IMR-90 (cell line): ENCODE results near the gene CCR9. TPM values are rescaled to one million over a fixed set of nuclear protein-coding genes. Genes with fewer than 3 reads are reported as not detected.

Source experiments
- ATAC-seq: fragments of 200-7000 bp; cut with Tn5 transposase; 2 replicates; pipeline ENCODE4 v1.9.1; 2020; ENCODE audit warnings: low read depth, mild to moderate bottlenecking, moderate library complexity
- BruUV-seq: library from RNA; stranded (reverse); fragments of 400-500 nt; replicated peaks from 2 replicates; lab custom pipeline; 2021; lab: Mats Ljungman, UMichigan
- CTCF ChIA-PET: fragments of 300-600 bp; formaldehyde crosslinking; extraction: SDS; loops from one replicate; lab custom pipeline; 2021; ENCODE audit warnings: antibody characterized with exemption; lab: Yijun Ruan, JAX
- POLR2A ChIA-PET: fragments of 300-600 bp; sonication (Branson Sonifier 250); formaldehyde crosslinking; loops from one replicate; lab custom pipeline; 2022; ENCODE audit warnings: antibody characterized with exemption; ENCODE audit not compliant: unreplicated experiment; lab: Charles Lee
- DNase-seq: peaks from one replicate; pipeline ENCODE4 v3.0.0; 2013
- H2AFZ ChIP-seq: replicated peaks from 2 replicates; pipeline ENCODE3; 2013; ENCODE audit warnings: low read length, mild to moderate bottlenecking; ENCODE audit not compliant: poor library complexity
- H2AK5ac ChIP-seq: 2 replicates; pipeline ENCODE4 v1.6.1; 2013; ENCODE audit warnings: low read depth, low read length, inconsistent platforms
- H2AK9ac ChIP-seq: replicated peaks from 2 replicates; pipeline ENCODE3; 2013; ENCODE audit warnings: mild to moderate bottlenecking, low read depth, low read length, moderate library complexity; ENCODE audit not compliant: poor library complexity
- H2BK120ac ChIP-seq: 2 replicates; pipeline ENCODE4 v1.6.1; 2013; ENCODE audit warnings: low read depth, low read length, inconsistent platforms
- H2BK15ac ChIP-seq: 3 replicates; pipeline ENCODE4 v1.6.1; 2013; ENCODE audit warnings: low read depth, low read length, inconsistent platforms
- H2BK20ac ChIP-seq: 2 replicates; pipeline ENCODE4 v1.6.1; 2013; ENCODE audit warnings: low read depth, mild to moderate bottlenecking, inconsistent platforms, low read length, moderate library complexity
- H2BK5ac ChIP-seq: 2 replicates; pipeline ENCODE4 v1.6.1; 2013; ENCODE audit warnings: mild to moderate bottlenecking, low read depth, low read length, inconsistent platforms; ENCODE audit not compliant: poor library complexity, severe bottlenecking
- H3K14ac ChIP-seq: replicated peaks from 2 replicates; pipeline ENCODE4 v1.6.1; 2013; ENCODE audit warnings: low read depth, low read length, inconsistent platforms
- H3K18ac ChIP-seq: 2 replicates; pipeline ENCODE4 v1.6.1; 2013; ENCODE audit warnings: low read depth, low read length, control low read depth
- H3K23ac ChIP-seq: 2 replicates; pipeline ENCODE4 v1.6.1; 2013; ENCODE audit warnings: low read depth, low read length, inconsistent platforms
- H3K27ac ChIP-seq: 2 replicates; pipeline ENCODE4 v1.5.1; 2013; ENCODE audit warnings: mild to moderate bottlenecking, control low read depth, low read length; ENCODE audit not compliant: insufficient read depth
- H3K27me3 ChIP-seq: 2 replicates; pipeline ENCODE4 v1.6.1; 2013; ENCODE audit warnings: low read length; ENCODE audit not compliant: control insufficient read depth, insufficient read depth
- H3K36me3 ChIP-seq: 2 replicates; pipeline ENCODE4 v1.6.1; 2013; ENCODE audit warnings: low read length, mixed read lengths; ENCODE audit not compliant: control insufficient read depth, insufficient read depth
- H3K4ac ChIP-seq: 2 replicates; pipeline ENCODE4 v1.6.1; 2013; ENCODE audit warnings: low read depth, low read length, inconsistent platforms
- H3K4me1 ChIP-seq: 2 replicates; pipeline ENCODE4 v1.6.1; 2013; ENCODE audit warnings: low read length, mixed read lengths; ENCODE audit not compliant: control insufficient read depth, insufficient read depth
- H3K4me2 ChIP-seq: 2 replicates; pipeline ENCODE4 v1.6.1; 2013; ENCODE audit warnings: low read depth, mild to moderate bottlenecking, control low read depth, low read length, moderate library complexity
- H3K4me3 ChIP-seq: 2 replicates; pipeline ENCODE4 v1.5.1; 2013; ENCODE audit warnings: low read depth, mild to moderate bottlenecking, control low read depth, low read length, moderate library complexity; ENCODE audit not compliant: insufficient read depth
- H3K56ac ChIP-seq: 2 replicates; pipeline ENCODE4 v1.6.1; 2013; ENCODE audit warnings: low read length, inconsistent platforms; ENCODE audit not compliant: insufficient read depth; ENCODE audit errors: extremely low read depth
- H3K79me1 ChIP-seq, 2 experiments: 2 replicates each; pipeline ENCODE4 v1.6.1; 2013; ENCODE audit warnings: low read length in 2 of 2, inconsistent platforms in 1 of 2, low read depth in 1 of 2
- H3K9ac ChIP-seq: 2 replicates; pipeline ENCODE4 v1.6.1; 2013; ENCODE audit warnings: low read depth, low read length, control low read depth
- H3K9me1 ChIP-seq: 2 replicates; pipeline ENCODE4 v1.6.1; 2013; ENCODE audit warnings: low read length, inconsistent platforms; ENCODE audit not compliant: insufficient read depth
- H3K9me3 ChIP-seq: 2 replicates; pipeline ENCODE4 v1.6.1; 2013; ENCODE audit warnings: low read length; ENCODE audit not compliant: control insufficient read depth, insufficient read depth
- H4K20me1 ChIP-seq: 2 replicates; pipeline ENCODE4 v1.6.1; 2013; ENCODE audit warnings: low read length, inconsistent platforms; ENCODE audit not compliant: insufficient read depth
- H4K5ac ChIP-seq: 2 replicates; pipeline ENCODE4 v1.6.1; 2013; ENCODE audit warnings: mild to moderate bottlenecking, low read depth, low read length, control low read depth
- H4K8ac ChIP-seq, 2 experiments: 2 replicates each; pipeline ENCODE4 v1.6.1; 2013; ENCODE audit warnings: low read depth in 2 of 2, low read length in 2 of 2, control low read depth in 1 of 2, inconsistent platforms in 1 of 2
- H4K91ac ChIP-seq: 2 replicates; pipeline ENCODE4 v1.6.1; 2013; ENCODE audit warnings: low read depth, low read length, inconsistent platforms; ENCODE audit not compliant: insufficient read depth
- CEBPB ChIP-seq: IDR thresholded peaks from 2 replicates; pipeline ENCODE4 v1.6.1; 2012; ENCODE audit warnings: low read depth, low read length, improper control_type of control experiment
- CHD1 ChIP-seq: IDR thresholded peaks from 2 replicates; pipeline ENCODE4 v1.6.1; 2012; ENCODE audit warnings: low read depth, low read length, improper control_type of control experiment
- CTCF ChIP-seq: conservative IDR thresholded peaks from 2 replicates; pipeline ENCODE4 v1.5.1; 2012; ENCODE audit warnings: mild to moderate bottlenecking, low read depth, low read length, improper control_type of control experiment
- ELK1 ChIP-seq: fragments of 150-350 bp; IDR thresholded peaks from 2 replicates; pipeline ENCODE4 v1.6.1; 2016; ENCODE audit warnings: low read depth, mild to moderate bottlenecking, low read length, moderate library complexity, borderline replicate concordance
- FOS ChIP-seq: fragments of 150-350 bp; IDR thresholded peaks from 2 replicates; pipeline ENCODE4 v1.6.1; 2016; ENCODE audit warnings: low read depth, low read length
- MAFK ChIP-seq: IDR thresholded peaks from 2 replicates; pipeline ENCODE4 v1.6.1; 2012; ENCODE audit warnings: low read depth, low read length, improper control_type of control experiment
- MAZ ChIP-seq: IDR thresholded peaks from 2 replicates; pipeline ENCODE4 v1.6.1; 2012; ENCODE audit warnings: low read depth, mild to moderate bottlenecking, low read length, improper control_type of control experiment, moderate library complexity, borderline replicate concordance
- NFE2L2 ChIP-seq: fragments of 150-350 bp; IDR thresholded peaks from 2 replicates; pipeline ENCODE4 v1.6.1; 2016; ENCODE audit warnings: low read depth, mild to moderate bottlenecking, low read length
- POLR2A ChIP-seq: IDR thresholded peaks from 2 replicates; pipeline ENCODE4 v1.6.1; 2012; ENCODE audit warnings: mild to moderate bottlenecking, low read depth, low read length
- RAD21 ChIP-seq: IDR thresholded peaks from 2 replicates; pipeline ENCODE4 v1.6.1; 2012; ENCODE audit warnings: low read length, improper control_type of control experiment
- RFX5 ChIP-seq: IDR thresholded peaks from 2 replicates; pipeline ENCODE4 v1.8.0; 2012; ENCODE audit warnings: low read depth, mild to moderate bottlenecking, low read length, moderate library complexity
- WGBS, 2 experiments: methylation state at CpG; one replicate each; pipeline versions ENCODE4 v1.1.5 to v1.1.7; 2013; ENCODE audit warnings: missing lambda C conversion rate in 2 of 2; ENCODE audit not compliant: insufficient read length in 1 of 2; ENCODE audit errors: extremely low coverage in 2 of 2; 5-methylcytosine and 5-hydroxymethylcytosine counted together
- dilution Hi-C: fragments of 300-500 bp; cut with HindIII; formaldehyde crosslinking; loops from one replicate; pipeline ENCODE4 v1.14.3; 2018; ENCODE audit warnings: low sequenced_read_pairs; ENCODE audit not compliant: unreplicated experiment
- in situ Hi-C: fragments of 300-500 bp; cut with MboI; formaldehyde crosslinking; loops from 3 replicates; pipeline ENCODE4 v1.14.3; 2019; ENCODE audit warnings: low sequenced_read_pairs, inconsistent platforms, mixed read lengths
- intact Hi-C: fragments of 100-400 bp; cut with micrococcal nuclease; formaldehyde crosslinking; loops from 2 replicates; pipeline ENCODE4 v1.10.0; 2022
- polyA plus RNA-seq, 3 experiments: library from polyadenylated mRNA; depleted of rRNA; stranded (reverse); fragments of >200 nt; gene quantifications; 2 replicates each; pipeline ENCODE4 v1.2.3, GENCODE V29; 2012; ENCODE audit warnings: low replicate concordance in 1 of 3
- total RNA-seq: library from RNA; depleted of rRNA; stranded (reverse); fragments of >200 nt; gene quantifications from 2 replicates; pipeline ENCODE4 v1.2.3, GENCODE V29; 2012

The CCR9 gene
- total and polyA plus RNA-seq, 2 of the 4 experiments (the other 2 are of a cell fraction): not detected

GRCh38 chr3:45915518-45916231, 29.3 kb downstream of the CCR9 start:
- Histone ChIP-seq H3K79me1 (no peaks in the 10 kb centered on the region), H3K14ac (no peak overlapping the region; the same call in 1 of the 2 replicates), H3K4me2 (peak overlapping the region; percentile 50), H2AK9ac (peak overlapping the region; percentile 34), H4K5ac (no peak overlapping the region), H3K27ac (no peak overlapping the region), H4K8ac (no peak overlapping the region), H3K9me3 (no peaks in the 10 kb centered on the region), H3K4me3 (no peak overlapping the region), H3K9ac (no peak overlapping the region), H2BK20ac (no peak overlapping the region), H4K91ac (no peak overlapping the region), H4K20me1 (no peaks in the 10 kb centered on the region), H3K27me3 (no peaks in the 10 kb centered on the region), H3K36me3 (peaks cover 4% of the 10 kb centered on the region), H3K18ac (no peak overlapping the region), H3K23ac (no peak overlapping the region), H3K56ac (no peak overlapping the region), H2AK5ac (no peak overlapping the region), H3K4me1 (peaks cover 6% of the 10 kb centered on the region), H3K4ac (no peak overlapping the region), H3K9me1 (no peaks in the 10 kb centered on the region; the same call in 1 of the 2 replicates), H2AFZ (peak overlapping the region; percentile 26), H2BK5ac (no peak overlapping the region), H2BK120ac (no peak overlapping the region), H2BK15ac (no peak overlapping the region; the same call in 2 of the 3 replicates)
- dilution Hi-C loops (no loop called here), intact Hi-C loops (no loop called here), in situ Hi-C loops (no loop called here)
- no TSS peak for BruUV-seq
- POLR2A ChIA-PET: no interaction called here
- no CpG with 5 or more reads among the region's 13 CpGs for WGBS, 2 experiments
- DNase-seq (peak; percentile 94), ATAC-seq (peak; percentile 87)
- CTCF ChIA-PET: interaction anchor here (0.6 kb wide), 1 partner anchor 1162 kb away, joined by 5 read pairs; no protein-coding TSS in a partner anchor
- TF ChIP-seq RAD21 (no peak; the same call in none of the 2 replicates), POLR2A (no peak), ELK1 (no peak), NFE2L2 (no peak), MAFK (0 out of 2 replicates have a peak, but pooled peaks have one; percentile 16), FOS (peak; percentile 75; the same call in 1 of the 2 replicates), CEBPB (peak; percentile 66), CHD1 (no peak), CTCF (no peak), MAZ (peak; percentile 55), RFX5 (no peak)
